ENCODE data around the gene LRRN3.

Gene LRRN3

DNA sequence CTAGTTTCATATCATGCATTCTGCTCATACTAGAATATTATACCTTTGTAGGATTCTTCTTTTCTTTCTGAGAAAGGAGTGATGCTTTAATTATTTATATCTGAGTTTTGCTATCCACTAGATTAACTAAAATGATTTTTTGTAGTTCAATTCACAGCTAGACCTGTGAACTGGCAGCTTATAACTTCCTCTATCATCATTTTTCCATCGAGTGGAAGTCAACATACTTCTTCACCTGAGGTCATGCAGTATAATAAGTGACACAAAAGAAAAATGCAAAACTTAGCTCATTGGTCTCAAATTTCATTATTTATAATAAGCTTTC is 8.0 kb downstream of the LRRN3 start:
- H3K4me2 ChIP-seq = no peak overlapping the region
- no peaks in the 10 kb centered on the region for H3K36me3 ChIP-seq (ENCODE audit: insufficient read depth)
- no peak overlapping the region for H2AFZ ChIP-seq (ENCODE audit: low read depth)
- TF ChIP-seq, protein P1, sequence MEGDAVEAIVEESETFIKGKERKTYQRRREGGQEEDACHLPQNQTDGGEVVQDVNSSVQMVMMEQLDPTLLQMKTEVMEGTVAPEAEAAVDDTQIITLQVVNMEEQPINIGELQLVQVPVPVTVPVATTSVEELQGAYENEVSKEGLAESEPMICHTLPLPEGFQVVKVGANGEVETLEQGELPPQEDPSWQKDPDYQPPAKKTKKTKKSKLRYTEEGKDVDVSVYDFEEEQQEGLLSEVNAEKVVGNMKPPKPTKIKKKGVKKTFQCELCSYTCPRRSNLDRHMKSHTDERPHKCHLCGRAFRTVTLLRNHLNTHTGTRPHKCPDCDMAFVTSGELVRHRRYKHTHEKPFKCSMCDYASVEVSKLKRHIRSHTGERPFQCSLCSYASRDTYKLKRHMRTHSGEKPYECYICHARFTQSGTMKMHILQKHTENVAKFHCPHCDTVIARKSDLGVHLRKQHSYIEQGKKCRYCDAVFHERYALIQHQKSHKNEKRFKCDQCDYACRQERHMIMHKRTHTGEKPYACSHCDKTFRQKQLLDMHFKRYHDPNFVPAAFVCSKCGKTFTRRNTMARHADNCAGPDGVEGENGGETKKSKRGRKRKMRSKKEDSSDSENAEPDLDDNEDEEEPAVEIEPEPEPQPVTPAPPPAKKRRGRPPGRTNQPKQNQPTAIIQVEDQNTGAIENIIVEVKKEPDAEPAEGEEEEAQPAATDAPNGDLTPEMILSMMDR (conservative IDR thresholded peaks at IDR 0.05; ENCODE audit: low read depth, low read length) = no peak
- H3K4me3 ChIP-seq (IDR thresholded peaks at IDR 0.05; ENCODE audit: insufficient read depth, low read depth, low read length) = no peak overlapping the region
- no peaks in the 10 kb centered on the region for H4K20me1 ChIP-seq (ENCODE audit: insufficient read depth)
- no peak overlapping the region for H3K27ac ChIP-seq
- H3K9ac ChIP-seq = no peak overlapping the region
- H3K79me2 ChIP-seq (ENCODE audit: insufficient read depth, low read depth) = no peaks in the 10 kb centered on the region
- no peaks in the 10 kb centered on the region for H3K27me3 ChIP-seq (ENCODE audit: insufficient read depth, low read depth)
- H3K4me1 ChIP-seq (ENCODE audit: low read depth, poor library complexity, severe bottlenecking) = peaks cover 13% of the 10 kb centered on the region

DNA sequence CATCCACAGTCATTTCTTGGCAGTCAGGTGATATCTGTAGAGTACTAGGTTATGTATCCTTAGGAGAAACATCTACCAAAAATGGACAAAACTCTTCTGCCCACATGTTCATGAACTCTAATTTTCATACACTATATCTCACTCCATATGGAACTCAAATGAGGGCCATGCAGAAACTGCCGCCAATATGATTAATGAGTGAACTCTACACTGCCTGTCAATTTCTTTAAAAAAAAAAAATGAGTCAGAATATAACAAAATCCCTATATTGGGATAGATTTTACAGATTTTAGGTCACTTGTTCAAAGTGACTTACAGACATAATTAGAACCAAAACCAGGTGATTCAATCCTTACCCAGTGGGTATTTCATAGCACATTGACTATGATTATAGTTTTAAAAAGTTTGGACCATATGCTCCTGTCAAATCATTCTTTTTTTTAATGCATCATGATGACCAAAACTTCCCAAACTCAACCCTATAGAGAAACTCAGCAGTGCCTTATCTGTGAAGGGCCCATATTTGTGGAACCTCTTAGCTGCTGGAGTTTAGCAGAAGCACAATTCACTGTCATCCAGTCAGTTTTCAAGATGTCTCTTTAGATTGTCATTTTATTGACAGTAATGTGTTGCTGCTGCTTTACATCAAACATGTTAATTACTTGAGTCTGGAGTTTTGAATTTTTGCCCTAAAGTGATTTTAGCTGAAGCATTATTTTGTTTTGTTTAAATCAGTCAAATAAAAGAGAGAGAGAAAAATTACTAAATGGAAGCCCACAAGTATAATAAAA is 11.1 kb downstream of the LRRN3 start:
- H4K20me1 ChIP-seq (ENCODE audit: insufficient read depth) = no peaks in the 10 kb centered on the region
- H3K4me1 ChIP-seq (ENCODE audit: low read depth, poor library complexity, severe bottlenecking) = no peaks in the 10 kb centered on the region
- H3K9ac ChIP-seq = no peak overlapping the region
- TF ChIP-seq, protein P1 (conservative IDR thresholded peaks at IDR 0.05; ENCODE audit: low read depth, low read length) = no peak
- no peaks in the 10 kb centered on the region for H3K36me3 ChIP-seq (ENCODE audit: insufficient read depth)
- no peak overlapping the region for H3K4me3 ChIP-seq (IDR thresholded peaks at IDR 0.05; ENCODE audit: insufficient read depth, low read depth, low read length)
- no peak overlapping the region for H3K27ac ChIP-seq
- H3K27me3 ChIP-seq (ENCODE audit: insufficient read depth, low read depth) = no peaks in the 10 kb centered on the region
- no peaks in the 10 kb centered on the region for H3K79me2 ChIP-seq (ENCODE audit: insufficient read depth, low read depth)
- no peak overlapping the region for H3K4me2 ChIP-seq
- no peak overlapping the region for H2AFZ ChIP-seq (ENCODE audit: low read depth)

DNA sequence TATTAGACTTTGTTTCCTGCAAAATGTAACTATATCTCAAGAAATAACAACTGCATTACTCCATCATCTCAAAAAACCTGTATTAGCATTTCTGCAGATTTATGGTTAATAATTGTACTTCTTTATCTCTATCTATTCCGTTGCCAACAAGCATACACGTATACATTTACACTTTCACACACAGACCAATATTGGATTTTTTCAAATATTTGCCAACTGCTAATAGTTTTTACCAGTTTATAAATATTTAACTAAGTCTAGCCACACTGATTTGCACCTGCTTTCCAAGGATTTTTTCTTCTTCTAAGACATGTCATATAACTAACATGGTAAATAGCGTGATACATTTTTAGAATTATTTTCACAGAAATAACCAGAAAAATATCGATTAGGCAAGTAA is 12.2 kb downstream of the LRRN3 start:
- no peaks in the 10 kb centered on the region for H3K27me3 ChIP-seq (ENCODE audit: insufficient read depth, low read depth)
- no peak overlapping the region for H3K4me3 ChIP-seq (IDR thresholded peaks at IDR 0.05; ENCODE audit: insufficient read depth, low read depth, low read length)
- no peak overlapping the region for H3K27ac ChIP-seq
- H3K4me2 ChIP-seq = no peak overlapping the region
- H3K9ac ChIP-seq = no peak overlapping the region
- H3K4me1 ChIP-seq (ENCODE audit: low read depth, poor library complexity, severe bottlenecking) = no peaks in the 10 kb centered on the region
- H3K79me2 ChIP-seq (ENCODE audit: insufficient read depth, low read depth) = no peaks in the 10 kb centered on the region
- H3K36me3 ChIP-seq (ENCODE audit: insufficient read depth) = no peaks in the 10 kb centered on the region
- no peak overlapping the region for H2AFZ ChIP-seq (ENCODE audit: low read depth)
- no peaks in the 10 kb centered on the region for H4K20me1 ChIP-seq (ENCODE audit: insufficient read depth)
- TF ChIP-seq, protein P1 (conservative IDR thresholded peaks at IDR 0.05; ENCODE audit: low read depth, low read length) = no peak

DNA sequence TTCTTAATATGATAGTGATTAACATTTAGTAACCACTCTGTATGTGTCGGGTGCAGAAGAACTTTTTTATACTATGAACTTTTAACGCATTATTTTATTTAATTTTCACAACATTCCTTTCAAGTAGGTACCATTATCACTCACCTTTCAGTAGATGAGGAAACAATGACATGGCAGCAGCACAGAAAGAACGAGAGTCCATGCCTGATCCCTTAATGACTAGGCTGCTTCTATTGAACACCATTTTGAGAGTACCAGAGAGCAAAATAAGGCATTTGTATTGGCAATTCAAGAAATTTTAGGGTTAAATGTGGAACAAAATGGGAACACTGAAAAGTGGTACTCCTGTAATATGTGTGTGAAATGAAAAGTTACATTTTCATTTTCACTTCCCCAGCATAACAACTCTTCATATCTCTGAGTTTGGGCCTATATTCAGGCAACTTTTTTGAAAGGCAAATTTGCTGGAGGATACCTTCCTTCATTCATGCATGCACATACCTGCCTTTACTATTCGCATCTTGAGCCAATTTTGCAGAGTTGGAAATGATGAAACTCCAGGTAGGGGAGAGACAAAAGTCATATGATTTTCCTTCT is 12.8 kb downstream of the LRRN3 start:
- no peaks in the 10 kb centered on the region for H3K27me3 ChIP-seq (ENCODE audit: insufficient read depth, low read depth)

More for the DNA sequence above, 12.8 kb downstream of the LRRN3 start:
- Histone ChIP-seq H3K4me2 (no peak overlapping the region), H3K4me3 (IDR thresholded peaks at IDR 0.05; ENCODE audit: insufficient read depth, low read depth, low read length) (no peak overlapping the region), H3K27ac (no peak overlapping the region), H3K36me3 (ENCODE audit: insufficient read depth) (no peaks in the 10 kb centered on the region), H3K79me2 (ENCODE audit: insufficient read depth, low read depth) (no peaks in the 10 kb centered on the region), H3K9ac (no peak overlapping the region), H2AFZ (ENCODE audit: low read depth) (no peak overlapping the region), H4K20me1 (ENCODE audit: insufficient read depth) (no peaks in the 10 kb centered on the region), H3K4me1 (ENCODE audit: low read depth, poor library complexity, severe bottlenecking) (no peaks in the 10 kb centered on the region)
- TF ChIP-seq, protein P1 (conservative IDR thresholded peaks at IDR 0.05; ENCODE audit: low read depth, low read length) = no peak
